Mucosa of rectum (tissue), 2 donors: ENCODE results near the gene DYNC2I2.

Source experiments
- H3K27ac ChIP-seq, 2 donors: one replicate each; pipeline ENCODE4 v1.7.0; 2013; ENCODE audit warnings: inconsistent platforms in 2 of 2, low read depth in 2 of 2, low read length in 2 of 2
- H3K27me3 ChIP-seq, 2 donors: one replicate each; pipeline ENCODE4 v1.7.0; 2013; ENCODE audit warnings: low read length in 2 of 2; ENCODE audit not compliant: control insufficient read depth in 2 of 2, insufficient read depth in 2 of 2
- H3K36me3 ChIP-seq, 2 donors: one replicate each; pipeline ENCODE4 v1.7.0; 2013; ENCODE audit warnings: low read length in 2 of 2; ENCODE audit not compliant: control insufficient read depth in 2 of 2, insufficient read depth in 2 of 2
- H3K4me1 ChIP-seq, 2 donors: one replicate each; pipeline ENCODE4 v1.7.0; 2013; ENCODE audit warnings: low read length in 2 of 2, mild to moderate bottlenecking in 1 of 2; ENCODE audit not compliant: control insufficient read depth in 2 of 2, insufficient read depth in 2 of 2
- H3K4me3 ChIP-seq, 2 donors: one replicate each; pipeline ENCODE4 v1.7.0; 2013; ENCODE audit warnings: low read length in 2 of 2
- H3K9ac ChIP-seq, 2 donors: one replicate each; pipeline ENCODE4 v1.7.0; 2013; ENCODE audit warnings: low read length in 2 of 2, low read depth in 1 of 2, mild to moderate bottlenecking in 1 of 2
- H3K9me3 ChIP-seq, 2 donors: one replicate each; pipeline ENCODE4 v1.7.0; 2013; ENCODE audit warnings: low read length in 2 of 2; ENCODE audit not compliant: control insufficient read depth in 2 of 2
- donor health status: healthy.
- donor health status: Normal muscosa, but diverticular disease.

Gene DYNC2I2

DNA sequence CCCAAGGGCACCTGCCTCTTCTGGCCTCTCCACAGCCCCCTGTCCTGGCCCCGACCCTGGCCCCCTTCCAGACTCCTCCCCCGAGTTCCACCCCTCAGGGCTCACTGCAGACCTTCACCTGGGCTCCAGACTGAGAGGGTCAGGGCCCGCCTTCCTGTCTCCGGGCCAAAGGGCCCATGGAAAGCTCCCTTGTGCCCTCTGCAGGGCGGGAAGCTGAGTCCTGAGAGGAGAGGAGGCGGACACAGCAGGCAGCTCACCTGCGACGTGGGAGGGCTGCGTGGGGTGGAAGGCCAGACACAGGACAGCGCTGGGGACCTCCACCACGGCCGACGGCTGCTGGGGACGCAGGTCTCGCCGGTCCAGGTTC, 20.6 kb downstream of the DYNC2I2 start:
- peaks cover 13 to 22% of the 10 kb centered on the region in 2 donors for H3K4me1 ChIP-seq
- peak overlapping the region; percentile 15 to 52 for H3K4me3 ChIP-seq
- H3K36me3 ChIP-seq = peaks cover 29 to 33% of the 10 kb centered on the region in 2 donors
- no peaks in the 10 kb centered on the region for H3K9me3 ChIP-seq
- peak overlapping the region; percentile 47 to 68 for H3K9ac ChIP-seq
- H3K27ac ChIP-seq = peak overlapping the region; percentile 91
- no peaks in the 10 kb centered on the region for H3K27me3 ChIP-seq

GRCh38 chr9:128635266-128636023, 21.2 kb downstream of the DYNC2I2 start:
- Histone ChIP-seq H3K9ac (peak overlapping the region; percentile 47 to 68), H3K27me3 (no peaks in the 10 kb centered on the region), H3K4me3 (peak overlapping the region; percentile 20 to 52), H3K36me3 (peaks cover 30 to 33% of the 10 kb centered on the region in 2 donors), H3K27ac (peak overlapping the region; percentile 91), H3K4me1 (peaks cover 13 to 22% of the 10 kb centered on the region in 2 donors), H3K9me3 (no peaks in the 10 kb centered on the region)

GRCh38 chr9:128634651-128635262, 21.9 kb downstream of the DYNC2I2 start:
- Histone ChIP-seq H3K4me1 (peaks cover 13 to 22% of the 10 kb centered on the region in 2 donors), H3K27me3 (no peaks in the 10 kb centered on the region), H3K9ac (peak overlapping the region in 1 of 2 donors; percentile 14), H3K27ac (peak overlapping the region; percentile 91), H3K9me3 (no peaks in the 10 kb centered on the region), H3K36me3 (peaks cover 34 to 36% of the 10 kb centered on the region in 2 donors), H3K4me3 (peak overlapping the region; percentile 20 to 28)

DNA sequence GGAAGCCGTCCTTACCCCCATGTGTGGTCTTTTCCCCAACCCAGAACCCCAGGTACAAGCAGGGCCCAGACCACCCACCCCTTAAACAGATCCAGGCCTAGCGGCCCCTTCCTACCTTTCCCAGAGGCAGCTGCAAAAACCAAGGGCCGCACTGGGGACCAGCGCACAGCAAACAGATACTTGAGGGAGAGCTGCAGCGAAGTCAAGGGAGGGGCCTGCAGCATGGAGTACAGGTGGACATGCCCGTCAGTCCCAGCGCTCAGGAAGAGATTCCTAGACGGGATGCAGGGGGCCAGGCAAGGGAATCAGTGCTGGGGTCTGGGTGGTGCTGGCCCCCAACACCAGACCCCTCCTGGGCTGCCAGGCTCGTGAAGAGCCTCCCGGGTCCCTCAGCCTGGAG, 22.5 kb downstream of the DYNC2I2 start:
- Histone ChIP-seq H3K36me3 (peaks cover 40 to 42% of the 10 kb centered on the region in 2 donors), H3K4me1 (peaks cover 13 to 22% of the 10 kb centered on the region in 2 donors), H3K9ac (no peak overlapping the region), H3K4me3 (no peak overlapping the region), H3K27me3 (no peaks in the 10 kb centered on the region), H3K27ac (no peak overlapping the region), H3K9me3 (no peaks in the 10 kb centered on the region)

- peaks cover 13 to 22% of the 10 kb centered on the region in 2 donors for H3K4me1 ChIP-seq
- peaks cover 44 to 47% of the 10 kb centered on the region in 2 donors for H3K36me3 ChIP-seq
- no peak overlapping the region for H3K9ac ChIP-seq
- no peaks in the 10 kb centered on the region for H3K9me3 ChIP-seq
- no peak overlapping the region for H3K4me3 ChIP-seq
- H3K27ac ChIP-seq = no peak overlapping the region
- H3K27me3 ChIP-seq = no peaks in the 10 kb centered on the region
Observed at GRCh38 chr9:128633601-128634000, 23.0 kb downstream of the DYNC2I2 start.

DNA sequence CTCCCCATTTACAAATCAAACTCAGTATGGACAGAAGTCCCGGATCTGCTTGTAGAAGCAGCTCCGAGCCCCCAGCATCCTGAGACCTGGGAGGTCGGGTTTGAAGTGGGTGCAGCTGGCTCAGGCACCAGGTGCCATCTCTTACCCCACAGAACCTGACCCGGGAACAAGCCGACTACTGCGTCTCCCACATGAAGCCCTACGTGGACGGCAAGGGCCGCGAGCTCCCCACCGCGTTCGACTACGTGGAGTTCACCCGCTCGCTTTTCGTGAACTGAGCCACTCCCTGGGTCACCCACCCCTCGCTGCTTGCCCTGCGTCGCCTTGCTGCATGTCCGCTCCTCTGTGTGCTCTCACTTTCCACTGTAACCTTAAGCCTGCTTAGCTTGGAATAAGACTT, 23.6 kb downstream of the DYNC2I2 start:
- Histone ChIP-seq H3K4me1 (peaks cover 13 to 22% of the 10 kb centered on the region in 2 donors), H3K27ac (no peak overlapping the region), H3K9me3 (no peaks in the 10 kb centered on the region), H3K27me3 (no peaks in the 10 kb centered on the region), H3K9ac (no peak overlapping the region), H3K4me3 (no peak overlapping the region), H3K36me3 (peaks cover 49 to 52% of the 10 kb centered on the region in 2 donors)

DNA sequence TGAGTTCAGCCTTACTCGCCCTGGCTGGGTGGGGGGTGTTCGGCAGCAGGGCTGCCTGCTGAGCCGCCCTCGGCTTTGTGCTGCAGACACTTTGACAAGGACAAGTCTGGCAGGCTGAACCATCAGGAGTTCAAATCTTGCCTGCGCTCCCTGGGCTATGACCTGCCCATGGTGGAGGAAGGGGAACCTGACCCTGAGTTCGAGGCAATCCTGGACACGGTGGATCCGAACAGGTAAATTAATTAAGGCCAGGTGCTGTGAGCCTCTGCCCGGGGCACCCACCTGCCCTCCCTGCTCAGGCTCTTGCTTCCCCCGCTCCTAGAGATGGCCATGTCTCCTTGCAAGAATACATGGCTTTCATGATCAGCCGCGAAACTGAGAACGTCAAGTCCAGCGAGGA, 24.2 kb downstream of the DYNC2I2 start:
- no peaks in the 10 kb centered on the region for H3K27me3 ChIP-seq
- no peaks in the 10 kb centered on the region for H3K9me3 ChIP-seq
- peaks cover 55 to 58% of the 10 kb centered on the region in 2 donors for H3K36me3 ChIP-seq
- no peak overlapping the region for H3K4me3 ChIP-seq
- H3K27ac ChIP-seq = no peak overlapping the region
- peaks cover 13 to 22% of the 10 kb centered on the region in 2 donors for H3K4me1 ChIP-seq
- H3K9ac ChIP-seq = no peak overlapping the region

DNA sequence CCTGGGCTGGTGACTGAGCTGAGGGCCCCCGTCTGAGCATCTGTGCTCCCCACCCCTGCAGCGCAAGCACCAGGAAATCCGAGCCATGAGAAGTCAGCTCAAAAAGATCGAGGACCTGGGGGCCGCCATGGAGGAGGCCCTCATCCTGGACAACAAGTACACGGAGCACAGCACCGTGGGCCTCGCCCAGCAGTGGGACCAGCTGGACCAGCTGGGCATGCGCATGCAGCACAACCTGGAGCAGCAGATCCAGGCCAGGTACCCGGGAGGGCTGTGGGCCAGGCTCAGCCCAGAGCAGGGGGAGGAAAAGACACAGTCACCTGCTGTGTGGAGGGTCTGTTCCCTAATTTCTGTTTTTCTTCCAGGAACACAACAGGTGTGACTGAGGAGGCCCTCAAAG, 24.6 kb downstream of the DYNC2I2 start:
- Histone ChIP-seq H3K27me3 (no peaks in the 10 kb centered on the region), H3K27ac (no peak overlapping the region), H3K4me3 (no peak overlapping the region), H3K36me3 (peaks cover 59 to 62% of the 10 kb centered on the region in 2 donors), H3K4me1 (peaks cover 13 to 22% of the 10 kb centered on the region in 2 donors), H3K9me3 (no peaks in the 10 kb centered on the region), H3K9ac (no peak overlapping the region)

DNA sequence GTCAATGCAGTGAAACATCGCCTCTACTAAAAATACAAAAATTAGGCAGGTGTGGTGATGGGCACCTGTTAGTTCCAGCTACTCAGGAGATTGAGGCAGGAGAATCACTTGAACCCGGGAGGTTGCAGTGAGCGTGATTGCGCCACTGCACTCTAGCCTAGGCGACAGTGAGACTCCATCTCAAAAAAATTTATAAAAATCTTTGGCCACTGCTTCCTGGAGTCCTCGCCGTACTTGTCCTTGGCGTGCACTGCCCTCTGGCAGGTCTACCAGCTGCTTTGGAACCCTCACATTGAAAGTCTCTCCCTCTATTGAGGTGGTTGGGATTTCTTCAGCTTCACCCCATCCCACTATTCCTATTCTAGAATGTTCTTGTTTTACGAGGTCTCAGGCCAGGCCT, 25.0 kb downstream of the DYNC2I2 start:
- Histone ChIP-seq H3K4me1 (peaks cover 13 to 21% of the 10 kb centered on the region in 2 donors), H3K27me3 (no peaks in the 10 kb centered on the region), H3K9me3 (no peaks in the 10 kb centered on the region), H3K9ac (no peak overlapping the region), H3K27ac (no peak overlapping the region), H3K4me3 (no peak overlapping the region), H3K36me3 (peaks cover 63 to 66% of the 10 kb centered on the region in 2 donors)

- peaks cover 11 to 15% of the 10 kb centered on the region in 2 donors for H3K4me1 ChIP-seq
- no peaks in the 10 kb centered on the region for H3K9me3 ChIP-seq
- H3K27me3 ChIP-seq = no peaks in the 10 kb centered on the region
- no peak overlapping the region for H3K9ac ChIP-seq
- no peak overlapping the region for H3K27ac ChIP-seq
- H3K4me3 ChIP-seq = no peak overlapping the region
- peaks cover 80 to 82% of the 10 kb centered on the region in 2 donors for H3K36me3 ChIP-seq
Observed at GRCh38 chr9:128629852-128630545, 26.6 kb downstream of the DYNC2I2 start.
